ENCODE results near the gene SUN3.
"Not testable (repeated sequence)": the region's sequence is repeated elsewhere in the genome, so short reads cannot be mapped to it uniquely, and the experiment has no call there.

The SUN3 gene

DNA sequence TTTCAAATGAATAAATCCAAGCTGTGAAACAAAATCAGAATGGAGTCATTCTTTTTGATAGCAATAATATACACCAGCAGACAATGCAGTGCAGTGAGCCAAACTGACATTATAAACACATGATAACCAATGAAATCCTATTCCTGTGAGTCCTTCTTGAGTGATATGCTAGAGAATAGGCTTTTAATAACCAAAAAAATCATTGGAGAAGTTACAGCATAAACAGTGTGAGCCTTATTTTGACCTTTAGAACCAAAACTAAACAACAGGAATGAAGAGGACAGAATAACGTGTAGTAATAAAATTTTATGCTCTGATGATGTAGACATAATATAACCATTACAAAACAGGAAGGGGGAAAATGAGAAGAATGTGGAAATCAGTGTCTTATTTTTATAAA lies 58.1 kb downstream of the SUN3 start:
- DNase-seq: peak; percentile 45

DNA sequence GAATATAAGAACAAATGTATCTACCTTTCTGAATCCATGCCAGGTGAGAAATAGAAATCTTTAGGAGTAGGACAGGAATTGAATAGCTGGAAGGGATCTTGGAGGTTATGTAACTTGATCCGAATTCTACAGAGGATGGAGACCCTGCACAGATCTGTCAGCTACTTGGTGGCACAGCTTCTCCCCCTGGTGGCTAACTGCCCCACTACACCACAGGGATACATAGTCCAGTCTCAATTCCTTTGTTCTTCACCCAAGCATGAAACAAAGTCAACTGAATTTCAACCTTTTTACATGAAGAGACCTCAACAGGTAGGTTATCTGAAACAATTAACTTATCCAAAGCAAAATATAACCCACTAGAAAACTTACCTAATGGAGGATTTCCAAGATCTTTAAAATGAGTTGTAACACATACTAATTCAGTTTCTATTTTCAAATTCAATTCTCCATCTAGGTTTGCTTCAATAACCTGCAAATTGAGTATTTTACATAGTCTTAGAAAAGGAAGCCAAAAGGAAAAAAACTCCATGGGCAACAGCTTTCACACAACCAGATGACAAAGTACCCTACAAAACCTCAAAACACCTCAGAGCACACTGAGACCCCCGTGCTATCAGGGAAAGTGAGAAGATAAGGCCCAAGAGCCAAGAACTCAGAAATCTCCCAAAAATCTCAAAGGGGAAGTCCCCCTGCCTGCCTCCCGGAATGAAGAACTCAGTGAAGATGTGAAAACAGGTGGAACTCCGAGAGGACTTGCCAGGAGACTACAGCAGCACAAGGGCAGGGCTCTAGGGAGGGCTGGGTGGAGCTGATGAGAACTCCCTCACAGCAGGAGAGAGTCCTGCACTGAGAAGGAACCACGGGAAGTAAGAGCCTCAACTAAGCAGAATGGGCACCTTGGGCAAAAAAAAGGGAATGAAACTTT lies 59.8 kb downstream of the SUN3 start:
- DNase-seq: peak; percentile 45

DNA sequence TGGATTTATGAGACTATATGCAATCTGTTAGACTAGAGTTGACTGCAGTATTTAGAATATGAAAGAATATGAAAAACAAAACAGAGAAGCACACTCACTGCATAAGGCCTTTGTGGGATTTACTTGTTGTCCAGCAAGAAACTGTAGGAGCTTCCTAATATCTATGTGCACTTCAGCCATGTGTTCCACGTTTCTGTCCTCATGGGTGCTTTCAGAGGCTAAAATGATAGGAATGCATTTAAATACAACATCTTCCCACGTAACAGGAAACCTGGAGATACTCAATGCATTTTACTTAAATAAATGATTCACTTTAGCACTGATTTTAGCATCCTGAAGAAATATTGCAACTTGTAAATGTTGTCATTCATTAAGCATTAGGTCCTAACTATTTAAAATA lies 61.2 kb downstream of the SUN3 start:
- no peak for DNase-seq

GRCh38 chr7:47967123-47967522 lies 61.8 kb downstream of the SUN3 start:
- no peak for DNase-seq

DNA sequence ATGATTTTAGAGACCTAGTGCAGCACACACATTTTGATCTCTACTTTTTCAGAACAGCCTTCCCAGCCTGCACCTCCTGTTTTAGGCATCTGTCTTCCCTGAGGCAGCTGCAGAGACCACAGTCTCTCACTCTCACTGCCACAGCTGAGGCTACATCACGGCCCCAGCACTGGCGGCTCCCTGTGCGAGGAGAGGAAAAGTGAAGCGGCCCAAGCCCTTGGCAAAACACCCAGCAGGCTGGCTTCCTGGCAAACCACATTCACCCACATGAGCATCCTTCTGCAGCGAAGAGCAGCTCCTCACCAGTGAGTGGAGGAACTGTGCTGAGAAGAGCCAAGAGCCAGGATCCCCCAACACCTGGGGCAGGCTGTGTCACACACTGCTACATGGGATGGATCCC lies 63.5 kb downstream of the SUN3 start:
- no peak for DNase-seq

DNA sequence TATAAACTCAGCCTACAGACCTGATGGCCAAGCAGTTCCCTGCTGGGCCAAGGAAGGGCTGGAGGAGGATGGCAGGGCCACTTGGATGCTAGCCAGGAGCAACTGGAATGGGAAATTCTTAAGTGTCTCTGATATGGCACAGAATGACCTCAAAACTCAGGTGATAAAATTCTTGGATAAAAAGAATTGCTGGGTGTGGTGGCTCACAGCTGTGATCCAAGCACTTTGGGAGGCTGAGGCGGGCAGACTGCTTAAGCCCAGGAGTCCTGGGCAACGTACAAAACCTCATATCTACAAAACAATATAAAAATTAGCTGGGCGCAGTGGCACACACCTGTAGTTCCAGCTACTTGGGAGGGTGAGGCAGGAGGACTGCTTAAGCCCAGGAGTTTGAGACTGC lies 66.6 kb downstream of the SUN3 start:
- DNase-seq: no peak

DNA sequence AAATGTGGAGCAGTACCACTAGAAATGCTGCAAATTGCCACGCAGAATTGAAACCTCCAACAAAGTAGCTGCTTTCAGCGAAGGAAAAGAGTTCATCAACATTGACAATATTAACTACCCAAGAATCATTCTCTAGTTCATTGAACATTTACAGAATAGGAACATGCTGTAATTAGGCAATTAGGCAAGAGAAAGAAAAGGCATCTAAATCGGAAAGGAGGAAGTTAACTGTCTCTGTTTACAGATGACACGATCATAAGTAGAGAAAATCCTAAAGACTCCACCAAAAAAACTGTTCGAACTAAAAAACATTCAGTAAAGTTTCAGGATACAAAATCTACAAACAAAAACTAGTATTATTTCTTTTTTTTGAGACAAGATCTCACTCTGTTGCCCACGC lies 71.8 kb downstream of the SUN3 start:
- no peak for DNase-seq

DNA sequence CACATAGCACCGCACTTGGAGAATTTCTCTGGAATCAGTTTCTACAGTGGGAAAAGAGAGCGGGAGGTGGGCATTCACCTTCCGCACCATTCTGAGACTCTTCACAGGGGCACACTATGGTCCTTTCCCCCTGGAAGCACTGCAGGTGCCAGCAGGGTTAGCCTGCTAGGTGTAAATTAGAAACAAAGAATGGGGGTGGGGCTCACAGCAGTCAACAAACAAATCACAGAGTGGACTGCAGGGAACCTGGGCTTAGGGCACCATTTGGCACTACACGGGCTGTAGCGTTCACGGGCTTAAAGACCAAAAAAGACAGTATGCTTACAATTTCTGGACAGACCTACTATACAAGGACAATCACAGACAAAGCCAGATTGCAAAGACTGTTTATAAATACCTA lies 72.7 kb downstream of the SUN3 start:
- DNase-seq: no peak

GRCh38 chr7:47954231-47954911 lies 74.5 kb downstream of the SUN3 start:
- no peak for DNase-seq

- no peak for DNase-seq
Observed at GRCh38 chr7:47953822-47954221, 75.1 kb downstream of the SUN3 start.

- DNase-seq: no peak
Observed at GRCh38 chr7:47952224-47952623, 76.7 kb downstream of the SUN3 start.

DNA sequence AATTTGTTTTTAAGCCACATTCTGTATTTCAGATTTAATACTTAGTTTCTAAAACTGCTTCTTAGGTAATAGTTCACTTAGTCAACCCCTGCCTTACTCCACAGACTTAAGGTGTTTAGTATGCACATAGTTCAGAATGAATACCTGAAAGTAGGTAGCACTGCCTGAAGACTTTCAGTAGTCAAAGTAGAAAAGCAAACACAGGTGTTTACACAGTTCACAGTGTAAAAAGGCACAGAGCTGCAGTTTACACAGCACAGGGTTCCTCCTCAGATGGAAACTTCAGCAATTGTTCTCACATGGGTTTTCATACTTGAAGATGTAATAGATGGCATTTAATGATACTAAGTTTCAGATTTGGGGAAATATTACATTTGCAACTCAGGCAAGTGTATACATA lies 77.5 kb downstream of the SUN3 start:
- no peak for DNase-seq

DNA sequence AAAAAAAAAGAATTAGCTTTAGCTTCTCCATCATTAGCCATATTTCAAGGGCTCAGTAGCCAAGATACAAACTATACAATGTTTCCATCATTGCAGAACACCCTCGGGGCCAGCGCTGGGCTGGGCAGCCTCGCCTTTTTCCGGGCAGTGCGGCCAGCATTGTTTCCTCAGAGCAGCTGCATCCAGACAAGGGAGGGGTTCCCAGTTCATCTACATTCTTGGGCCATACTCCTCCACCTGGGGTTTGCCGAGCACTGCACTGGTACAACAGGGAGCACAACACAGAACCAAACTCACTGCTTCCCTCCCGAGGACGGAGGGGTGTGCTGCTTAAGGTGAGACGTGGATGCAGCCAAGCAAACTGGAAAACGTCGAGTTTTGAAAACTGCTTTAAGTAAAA lies 78.2 kb downstream of the SUN3 start:
- DNase-seq: no peak

GRCh38 chr7:47949703-47950102 lies 79.2 kb downstream of the SUN3 start:
- no peak for DNase-seq

GRCh38 chr7:47948141-47948790 lies 80.6 kb downstream of the SUN3 start, which contains the start of gene PKD1L1:
Gene PKD1L1, minus strand, starts transcription at chr7:47948466. Its CDS starts 26 bp downstream, at chr7:47948440.
- no peak for DNase-seq

- DNase-seq: no peak
Observed at GRCh38 chr7:47947355-47947749, 81.6 kb downstream of the SUN3 start.

- DNase-seq: no peak
Observed at GRCh38 chr7:47946581-47947354, 82.1 kb downstream of the SUN3 start.

- DNase-seq: peak; percentile 53
Observed at GRCh38 chr7:47945261-47946015, 83.5 kb downstream of the SUN3 start.

DNA sequence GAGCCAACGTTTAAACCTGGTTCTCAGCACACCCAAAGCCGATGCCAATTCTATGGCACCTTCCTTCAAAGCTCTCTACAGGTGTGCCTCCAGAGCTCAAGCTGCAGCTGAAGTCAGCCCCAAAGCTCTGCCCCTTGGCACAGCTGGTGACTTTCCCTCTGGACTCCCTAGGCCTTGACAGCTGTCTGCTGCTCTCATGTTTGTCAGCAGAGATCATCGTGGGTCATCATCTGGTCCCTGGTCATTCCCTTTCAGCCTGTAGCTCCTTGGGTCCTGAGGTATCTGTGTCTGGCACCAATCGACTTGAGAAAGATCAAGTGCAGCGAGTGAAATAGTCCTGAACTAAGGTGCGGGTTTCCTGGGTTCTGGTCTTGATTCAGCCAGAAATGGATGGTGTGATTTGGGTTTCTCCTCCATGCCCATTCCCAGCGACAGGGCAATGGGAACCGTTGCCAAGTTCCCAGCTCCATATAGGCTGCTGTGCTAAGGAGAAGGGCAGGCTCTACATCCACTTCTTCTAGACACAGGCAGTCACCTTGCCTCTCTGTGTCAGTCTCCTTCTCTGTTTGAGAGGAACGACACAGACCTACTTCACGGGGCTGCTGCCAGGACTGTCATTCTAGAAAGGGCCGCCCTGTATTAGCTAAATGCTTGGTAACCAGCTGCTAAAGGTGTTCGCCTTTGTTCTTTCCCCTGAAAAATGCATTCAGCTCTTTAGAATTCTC lies 84.2 kb downstream of the SUN3 start:
- no peak for DNase-seq

DNA sequence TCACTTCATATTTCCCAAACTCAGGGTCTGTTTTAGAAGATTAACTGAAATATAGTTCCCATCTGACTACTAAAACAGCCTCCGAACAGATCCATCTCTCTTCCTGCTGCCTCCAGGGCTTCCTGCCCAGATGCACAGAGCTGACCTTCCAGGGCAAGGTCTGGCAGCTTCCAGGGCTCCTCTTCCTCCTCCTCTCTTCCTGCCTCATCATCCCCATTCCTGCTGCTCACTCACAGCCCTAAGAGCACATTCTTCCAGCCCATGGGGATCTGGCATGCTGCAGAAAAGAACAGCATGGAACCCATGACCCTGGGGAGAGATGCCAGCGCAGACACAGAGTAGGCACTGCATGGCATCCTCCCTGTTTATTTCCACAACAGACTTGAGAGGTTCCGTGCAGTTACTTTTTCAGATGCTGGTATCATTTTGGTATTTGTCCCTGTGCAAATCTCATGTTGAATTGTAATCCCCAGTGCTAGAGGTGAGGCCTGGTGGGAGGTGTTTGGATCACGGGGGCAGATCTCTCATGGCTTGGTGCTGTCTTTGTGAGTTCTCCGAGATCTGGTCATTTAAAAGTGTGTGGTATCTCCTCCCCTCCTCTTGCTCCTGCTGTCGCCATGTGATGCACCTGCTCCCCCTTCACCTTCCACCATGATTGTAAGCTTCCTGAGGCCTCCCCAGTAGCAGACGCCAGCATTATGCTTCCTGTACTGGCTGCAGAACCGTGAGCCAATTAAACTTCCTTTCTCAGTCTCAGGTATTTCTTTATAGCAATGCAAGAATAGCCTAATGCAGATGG lies 85.0 kb downstream of the SUN3 start:
- DNase-seq: no peak

DNA sequence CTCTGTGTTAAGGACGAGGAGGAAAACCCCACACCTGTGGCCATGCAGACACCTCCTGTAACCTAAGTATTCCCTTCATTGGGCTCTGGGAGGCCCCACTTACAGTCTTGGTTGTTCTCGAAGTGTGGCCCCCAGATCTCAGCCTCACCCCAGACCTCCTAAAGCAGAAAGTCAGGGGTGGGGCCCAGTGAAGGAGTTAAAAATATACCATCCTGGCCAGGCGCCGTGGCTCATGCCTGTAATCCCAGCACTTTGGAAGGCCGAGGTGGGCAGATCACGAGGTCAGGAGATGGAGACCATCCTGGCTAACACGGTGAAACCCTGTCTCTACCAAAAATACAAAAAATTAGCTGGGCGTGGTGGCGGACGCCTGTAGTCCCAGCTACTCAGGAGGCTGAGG lies 86.3 kb downstream of the SUN3 start:
- not testable (repeated sequence) for DNase-seq
